ENCODE results near the gene LRCH1. TPM values are rescaled to one million over a fixed set of nuclear protein-coding genes. Genes with fewer than 3 reads are reported as not detected.

Gene LRCH1
- total and polyA plus RNA-seq, 2 of the 13 experiments (the other 11 are each of a cell fraction or from before 2014, with no cell fraction given), result 4.1 to 12.6 TPM

DNA sequence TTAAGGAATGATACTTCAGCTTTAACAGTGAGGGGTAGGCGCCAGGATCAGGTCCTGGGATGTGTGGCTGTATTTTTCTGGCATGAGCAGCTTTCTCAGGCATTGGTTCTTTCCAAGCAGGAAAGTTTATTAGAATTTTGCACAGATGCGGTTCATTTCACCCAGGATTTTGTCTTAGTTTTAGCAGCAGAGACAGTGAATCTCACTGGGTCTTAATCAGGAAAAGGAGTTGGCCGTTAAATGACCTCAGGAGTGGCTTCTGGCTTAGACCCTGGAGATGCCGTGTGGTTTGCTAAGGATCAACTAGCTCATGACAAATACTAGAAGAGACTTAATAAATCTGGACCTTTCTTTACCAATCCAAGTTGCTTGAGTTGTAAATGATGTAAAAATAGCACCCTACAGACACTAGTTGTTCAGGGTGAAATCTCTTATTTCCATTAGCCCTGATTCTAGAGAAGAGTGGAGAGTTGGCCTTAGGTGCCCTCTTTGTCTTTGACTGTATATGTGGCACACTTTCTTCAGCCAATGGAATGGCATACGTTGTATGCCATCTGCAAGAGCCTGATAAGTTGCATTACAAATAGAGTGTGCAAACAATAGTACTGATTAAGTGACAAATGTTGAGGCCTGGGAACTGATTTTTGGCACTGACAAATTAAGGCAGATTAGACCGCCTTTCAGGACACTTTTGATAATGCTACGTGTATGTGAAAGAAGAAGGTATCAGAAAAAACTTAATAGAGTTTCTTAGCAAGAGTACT lies 34.0 kb downstream of the LRCH1 start (continued):
- TF ChIP-seq, protein P1, sequence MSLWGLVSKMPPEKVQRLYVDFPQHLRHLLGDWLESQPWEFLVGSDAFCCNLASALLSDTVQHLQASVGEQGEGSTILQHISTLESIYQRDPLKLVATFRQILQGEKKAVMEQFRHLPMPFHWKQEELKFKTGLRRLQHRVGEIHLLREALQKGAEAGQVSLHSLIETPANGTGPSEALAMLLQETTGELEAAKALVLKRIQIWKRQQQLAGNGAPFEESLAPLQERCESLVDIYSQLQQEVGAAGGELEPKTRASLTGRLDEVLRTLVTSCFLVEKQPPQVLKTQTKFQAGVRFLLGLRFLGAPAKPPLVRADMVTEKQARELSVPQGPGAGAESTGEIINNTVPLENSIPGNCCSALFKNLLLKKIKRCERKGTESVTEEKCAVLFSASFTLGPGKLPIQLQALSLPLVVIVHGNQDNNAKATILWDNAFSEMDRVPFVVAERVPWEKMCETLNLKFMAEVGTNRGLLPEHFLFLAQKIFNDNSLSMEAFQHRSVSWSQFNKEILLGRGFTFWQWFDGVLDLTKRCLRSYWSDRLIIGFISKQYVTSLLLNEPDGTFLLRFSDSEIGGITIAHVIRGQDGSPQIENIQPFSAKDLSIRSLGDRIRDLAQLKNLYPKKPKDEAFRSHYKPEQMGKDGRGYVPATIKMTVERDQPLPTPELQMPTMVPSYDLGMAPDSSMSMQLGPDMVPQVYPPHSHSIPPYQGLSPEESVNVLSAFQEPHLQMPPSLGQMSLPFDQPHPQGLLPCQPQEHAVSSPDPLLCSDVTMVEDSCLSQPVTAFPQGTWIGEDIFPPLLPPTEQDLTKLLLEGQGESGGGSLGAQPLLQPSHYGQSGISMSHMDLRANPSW (CRISPR knock-in tag; IDR thresholded peaks at IDR 0.05; ENCODE audit: borderline replicate concordance), result no peak
- TF ChIP-seq CEBPG (CRISPR knock-in tag; IDR thresholded peaks at IDR 0.05), result no peak
- TF ChIP-seq RFXAP (CRISPR knock-in tag; IDR thresholded peaks at IDR 0.05; ENCODE audit: borderline replicate concordance), result no peak
- TF ChIP-seq ZNF383 (CRISPR knock-in tag; IDR thresholded peaks at IDR 0.05; ENCODE audit: borderline replicate concordance), result no peak
- TF ChIP-seq ZSCAN29 (CRISPR knock-in tag; conservative IDR thresholded peaks at IDR 0.05), result no peak
- no peak for TF ChIP-seq BRD4 (CRISPR knock-in tag; IDR thresholded peaks at IDR 0.05)
- no peak for TF ChIP-seq FOXJ3 (CRISPR knock-in tag; IDR thresholded peaks at IDR 0.05; ENCODE audit: borderline replicate concordance)
- TF ChIP-seq SMYD3 (CRISPR knock-in tag; IDR thresholded peaks at IDR 0.05), result no peak
- TF ChIP-seq ISX (CRISPR knock-in tag; conservative IDR thresholded peaks at IDR 0.05), result no peak
- no peak for TF ChIP-seq NPAS2 (CRISPR knock-in tag; IDR thresholded peaks at IDR 0.05; ENCODE audit: borderline replicate concordance)
- TF ChIP-seq ZNF644 (CRISPR knock-in tag; IDR thresholded peaks at IDR 0.05; ENCODE audit: low read depth), result no peak

Data from HepG2 (cell line).